Panc1 (cell line): ENCODE results near the gene UAP1L1.

Experiments
- CTCF ChIP-seq: fragments of 450-650 bp; IDR thresholded peaks from 2 replicates; pipeline ENCODE4 v1.5.1; 2017; ENCODE audit warnings: mild to moderate bottlenecking
- POLR2AphosphoS5 ChIP-seq: IDR thresholded peaks from 2 replicates; pipeline ENCODE4 v1.6.1; 2012; ENCODE audit warnings: mild to moderate bottlenecking, low read depth, low read length, moderate library complexity
- REST ChIP-seq, 2 experiments: IDR thresholded peaks; 2 replicates each; pipeline ENCODE4 v1.6.1; 2011 to 2012; ENCODE audit warnings: low read depth in 2 of 2, control low read depth in 1 of 2, low read length in 1 of 2, mild to moderate bottlenecking in 1 of 2, moderate library complexity in 1 of 2; ENCODE audit not compliant: insufficient read depth in 1 of 2

DNA sequence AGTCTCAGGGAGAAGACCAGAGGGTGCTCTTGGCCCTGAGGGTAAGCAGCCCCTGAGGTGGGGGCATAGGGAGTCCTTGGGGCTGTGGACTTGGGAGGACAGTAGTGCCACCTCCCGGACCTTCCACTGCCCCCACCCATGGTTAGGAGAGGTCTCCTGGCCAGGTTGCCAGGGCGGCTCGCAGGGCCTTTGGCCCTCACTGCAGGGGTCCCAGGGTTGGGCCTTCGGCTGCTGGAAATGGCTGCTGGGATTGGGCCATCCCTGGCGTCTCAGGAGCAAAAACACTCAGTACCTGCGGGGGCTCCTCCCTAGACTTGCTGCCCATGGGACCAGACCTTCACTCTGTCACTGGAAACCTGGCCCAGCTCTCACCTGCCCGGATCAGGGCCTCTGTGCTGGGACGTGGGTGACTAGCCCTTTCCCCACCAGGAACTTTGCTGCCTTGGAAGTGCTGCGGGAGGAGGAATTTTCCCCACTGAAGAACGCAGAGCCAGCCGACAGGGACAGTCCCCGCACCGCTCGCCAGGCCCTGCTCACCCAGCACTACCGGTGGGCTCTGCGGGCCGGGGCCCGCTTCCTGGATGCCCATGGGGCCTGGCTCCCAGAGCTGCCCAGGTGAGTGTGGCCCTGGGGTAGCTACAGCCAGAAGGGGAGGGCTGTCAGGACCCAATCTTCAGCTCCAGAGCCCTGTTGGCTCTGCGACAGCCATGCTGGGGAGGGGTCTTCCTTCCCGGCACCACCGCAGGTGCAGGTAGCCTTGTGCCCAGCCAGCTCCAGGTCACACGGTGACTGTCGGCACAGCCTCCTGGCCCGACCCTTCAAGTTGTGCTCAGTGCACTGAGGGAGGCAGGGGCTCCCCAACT lies 3.2 kb downstream of the UAP1L1 start:
- TF ChIP-seq POLR2AphosphoS5 = no peak
- no peak for TF ChIP-seq CTCF
- TF ChIP-seq REST (IDR thresholded peaks at IDR 0.05; ENCODE audit: insufficient read depth in 1 of 2, low read depth in 2 of 2, low read length in 1 of 2) = no peak
